ENCODE data around the gene ARID3A. TPM values are rescaled to one million over a fixed set of nuclear protein-coding genes. Genes with fewer than 3 reads are reported as not detected.

Gene ARID3A
- total RNA-seq, 2 experiments from 2014 or later: 9.9 to 21.6 TPM

- no peak overlapping the region for H3K4me2 ChIP-seq (ENCODE audit: low read length)
- H4K20me1 ChIP-seq (ENCODE audit: insufficient read depth, low read length): no peaks in the 10 kb centered on the region
- H3K27ac ChIP-seq (ENCODE audit: low read depth, low read length, poor library complexity, severe bottlenecking): no peak overlapping the region
- intact Hi-C loops (cut with micrococcal nuclease; ENCODE audit: unreplicated experiment): no loop called here
- no TSS peak for BruUV-seq (replicated peaks)
- no peaks in the 10 kb centered on the region for H3K9me2 ChIP-seq (ENCODE audit: insufficient read depth, low read length)
- H3K36me3 ChIP-seq (ENCODE audit: insufficient read depth, low read length): no peaks in the 10 kb centered on the region
- H3K4me3 ChIP-seq (ENCODE audit: low read depth, low read length, poor library complexity, severe bottlenecking): no peak overlapping the region
- CTCF ChIA-PET (ENCODE audit: unreplicated experiment): no interaction called here
- DNase-seq (ENCODE audit: low spot score): no peak
- H2AFZ ChIP-seq (ENCODE audit: low read length): no peak overlapping the region
- H3K4me1 ChIP-seq (ENCODE audit: insufficient read depth, low read length, poor library complexity, severe bottlenecking): peaks cover 14% of the 10 kb centered on the region
- no peak for TF ChIP-seq CTCF (conservative IDR thresholded peaks at IDR 0.05; ENCODE audit: low read length)
- no peak for TF ChIP-seq EZH2phosphoT487 (IDR thresholded peaks at IDR 0.05; ENCODE audit: borderline replicate concordance, low read depth, low read length)
- POLR2A ChIA-PET: no interaction called here
- no peaks in the 10 kb centered on the region for H3K9me3 ChIP-seq (ENCODE audit: low read length)
- peaks cover under 1% of the 10 kb centered on the region; the same call in 1 of the 2 replicates for H3K79me2 ChIP-seq (ENCODE audit: insufficient read depth, low read depth, low read length)
Measured at GRCh38 chr19:979318-979741, 53.5 kb downstream of the ARID3A start.

GRCh38 chr19:980133-980998, 54.5 kb downstream of the ARID3A start:
- no peaks in the 10 kb centered on the region for H3K9me2 ChIP-seq (ENCODE audit: insufficient read depth, low read length)
- no peak overlapping the region for H2AFZ ChIP-seq (ENCODE audit: low read length)
- ChIA-PET CTCF (ENCODE audit: unreplicated experiment) (no interaction called here), POLR2A (no interaction called here)
- no peak for DNase-seq (ENCODE audit: low spot score)
- H3K4me2 ChIP-seq (ENCODE audit: low read length): no peak overlapping the region
- no peak overlapping the region for H3K27ac ChIP-seq (ENCODE audit: low read depth, low read length, poor library complexity, severe bottlenecking)
- no TSS peak for BruUV-seq (replicated peaks)
- no peaks in the 10 kb centered on the region for H4K20me1 ChIP-seq (ENCODE audit: insufficient read depth, low read length)
- H3K79me2 ChIP-seq (ENCODE audit: insufficient read depth, low read depth, low read length): peaks cover 9% of the 10 kb centered on the region; the same call in 1 of the 2 replicates
- peaks cover 21% of the 10 kb centered on the region for H3K4me1 ChIP-seq (ENCODE audit: insufficient read depth, low read length, poor library complexity, severe bottlenecking)
- H3K4me3 ChIP-seq (ENCODE audit: low read depth, low read length, poor library complexity, severe bottlenecking): no peak overlapping the region
- no peaks in the 10 kb centered on the region for H3K9me3 ChIP-seq (ENCODE audit: low read length)
- no peak for TF ChIP-seq CTCF (conservative IDR thresholded peaks at IDR 0.05; ENCODE audit: low read length)
- TF ChIP-seq EZH2phosphoT487 (IDR thresholded peaks at IDR 0.05; ENCODE audit: borderline replicate concordance, low read depth, low read length): no peak
- H3K36me3 ChIP-seq (ENCODE audit: insufficient read depth, low read length): no peaks in the 10 kb centered on the region
- intact Hi-C loops (cut with micrococcal nuclease; ENCODE audit: unreplicated experiment): no loop called here
